ENCODE results near the gene ARFRP1.

The ARFRP1 gene

DNA sequence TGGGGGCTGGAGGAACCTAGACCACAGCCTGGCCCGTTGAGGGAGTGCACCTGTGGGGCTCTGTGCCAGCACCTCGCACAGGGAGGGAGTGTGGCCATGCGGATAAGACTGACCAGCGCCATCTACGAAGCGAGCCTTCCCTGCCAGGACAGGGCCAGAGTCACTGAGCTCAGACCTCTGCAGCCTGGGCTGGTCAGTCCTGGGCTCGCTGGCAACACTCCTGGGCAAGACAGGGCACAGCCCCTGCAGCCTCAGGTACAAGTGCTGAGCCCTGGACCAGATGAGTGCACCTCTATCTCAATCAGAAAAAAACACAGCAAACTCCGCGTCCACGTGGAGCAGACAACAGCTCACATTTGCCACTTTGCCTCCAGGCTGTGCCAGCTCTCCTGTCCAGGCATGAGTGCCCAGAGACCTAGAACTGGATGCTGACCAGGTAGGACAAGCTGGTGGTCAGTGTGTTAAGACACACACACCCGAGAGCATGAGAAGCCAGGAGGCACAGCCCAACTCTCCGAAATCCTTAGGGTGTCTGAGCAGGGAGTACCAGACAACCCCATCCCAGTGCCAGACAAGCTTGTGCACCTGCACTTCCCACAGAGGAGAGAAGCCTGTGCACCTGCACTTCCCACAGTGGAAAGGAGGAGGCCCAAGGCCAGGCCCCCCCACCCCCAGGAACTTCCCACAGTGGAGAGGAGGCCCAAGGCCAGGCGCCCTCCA is 4.9 kb downstream of the ARFRP1 start:
- H3K4me3 ChIP-seq (ENCODE audit: low read depth, low read length) = no peak overlapping the region

- H3K4me3 ChIP-seq (ENCODE audit: low read depth, low read length) = no peak overlapping the region
These were observed 5.6 kb downstream of the ARFRP1 start for GRCh38 chr20:63702036-63702665.

DNA sequence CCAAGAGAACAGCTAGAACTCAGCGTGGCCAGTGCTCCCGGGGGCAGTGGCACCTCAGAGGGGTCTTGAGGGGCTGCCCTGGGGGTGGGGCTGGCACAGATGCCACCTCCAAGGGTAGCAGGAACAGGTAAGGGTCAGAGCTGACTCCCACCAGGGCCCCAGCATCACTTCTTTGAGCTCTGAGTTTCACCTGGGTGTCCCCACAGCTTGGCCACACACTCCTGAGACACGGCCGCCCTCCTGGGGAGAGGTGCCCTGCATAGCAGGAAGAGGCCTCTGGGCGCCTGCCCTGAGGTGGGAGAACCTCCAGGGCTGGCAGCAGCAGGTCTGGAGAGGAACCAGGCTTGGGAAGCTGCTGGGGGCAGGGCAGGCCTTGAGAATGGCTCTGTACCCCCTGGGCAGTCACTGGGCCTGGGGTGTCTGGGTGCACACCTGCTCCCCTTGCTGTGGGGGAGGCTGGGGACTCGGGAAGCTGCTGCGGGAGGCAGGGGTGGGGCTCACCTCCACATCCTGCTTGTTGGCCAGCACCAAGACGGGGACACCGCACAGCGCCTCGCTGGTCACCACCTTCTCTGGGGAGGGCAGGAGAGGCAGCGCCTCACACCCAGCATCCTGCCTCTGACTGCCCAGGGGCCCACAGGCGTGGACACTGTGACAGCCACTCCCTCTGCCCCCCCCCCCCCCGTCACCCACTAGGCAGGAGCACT is 6.3 kb downstream of the ARFRP1 start:
- no peak overlapping the region for H3K4me3 ChIP-seq (ENCODE audit: low read depth, low read length)

DNA sequence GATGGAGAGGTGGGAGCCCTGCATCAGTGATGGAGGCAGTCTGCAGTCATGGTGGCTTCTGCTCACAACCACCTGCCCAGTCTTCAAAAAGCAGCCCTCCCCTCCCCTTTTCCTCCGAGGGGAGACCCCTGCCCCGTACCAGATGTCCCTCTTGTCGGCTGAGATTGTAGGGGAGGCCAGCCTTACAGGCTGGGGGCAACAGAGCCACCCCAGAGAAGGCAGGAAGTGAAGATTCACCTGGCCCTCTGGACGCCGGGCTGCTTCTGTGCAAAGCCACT is 6.8 kb downstream of the ARFRP1 start:
- H3K4me3 ChIP-seq (ENCODE audit: low read depth, low read length) = no peak overlapping the region

GRCh38 chr20:63700199-63701050 is 7.4 kb downstream of the ARFRP1 start:
- H3K4me3 ChIP-seq (ENCODE audit: low read depth, low read length) = no peak overlapping the region

- no peak overlapping the region for H3K4me3 ChIP-seq (ENCODE audit: low read depth, low read length)
These were observed 8.1 kb downstream of the ARFRP1 start for GRCh38 chr20:63699466-63700198.

GRCh38 chr20:63698739-63699465 is 8.9 kb downstream of the ARFRP1 start:
- H3K4me3 ChIP-seq (ENCODE audit: low read depth, low read length) = no peak overlapping the region

DNA sequence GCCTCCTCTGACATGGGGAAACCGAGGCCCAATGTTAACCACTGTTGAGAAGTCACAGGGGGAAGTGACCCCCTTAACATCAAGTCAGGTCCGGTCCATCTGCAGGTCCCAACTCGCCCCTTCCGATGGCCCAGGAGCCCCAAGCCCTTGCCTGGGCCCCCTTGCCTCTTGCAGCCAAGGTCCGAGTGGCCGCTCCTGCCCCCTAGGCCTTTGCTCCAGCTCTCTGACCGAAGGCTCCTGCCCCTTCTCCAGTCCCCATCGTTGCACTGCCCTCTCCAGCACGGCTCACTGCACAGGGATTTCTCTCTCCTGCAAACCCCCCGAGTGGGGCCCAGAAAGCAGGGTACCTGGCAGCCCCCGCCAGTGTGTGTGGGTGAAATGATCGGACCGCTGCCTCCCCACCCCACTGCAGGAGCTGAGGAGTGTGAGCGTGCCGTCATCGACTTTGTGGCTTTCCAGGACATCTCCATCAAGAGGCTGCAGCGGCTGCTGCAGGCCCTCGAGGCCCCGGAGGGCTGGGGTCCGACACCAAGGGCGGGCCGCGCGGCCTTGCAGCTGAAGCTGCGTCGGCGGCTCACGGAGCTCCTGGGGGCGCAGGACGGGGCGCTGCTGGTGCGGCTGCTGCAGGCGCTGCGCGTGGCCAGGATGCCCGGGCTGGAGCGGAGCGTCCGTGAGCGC is 9.8 kb downstream of the ARFRP1 start:
- no peak overlapping the region for H3K4me3 ChIP-seq (ENCODE audit: low read depth, low read length)

- H3K4me3 ChIP-seq (ENCODE audit: low read depth, low read length) = no peak overlapping the region
These were observed 10.4 kb downstream of the ARFRP1 start for GRCh38 chr20:63697357-63697867.

GRCh38 chr20:63696628-63697356 is 11.0 kb downstream of the ARFRP1 start, which contains the start of gene TNFRSF6B:
TNFRSF6B (plus strand) TSS chr20:63696652; CDS start chr20:63696768, 116 bp downstream.
- peak within 1 kb of the TSS; percentile 14 for H3K4me3 ChIP-seq (ENCODE audit: low read depth, low read length)

DNA sequence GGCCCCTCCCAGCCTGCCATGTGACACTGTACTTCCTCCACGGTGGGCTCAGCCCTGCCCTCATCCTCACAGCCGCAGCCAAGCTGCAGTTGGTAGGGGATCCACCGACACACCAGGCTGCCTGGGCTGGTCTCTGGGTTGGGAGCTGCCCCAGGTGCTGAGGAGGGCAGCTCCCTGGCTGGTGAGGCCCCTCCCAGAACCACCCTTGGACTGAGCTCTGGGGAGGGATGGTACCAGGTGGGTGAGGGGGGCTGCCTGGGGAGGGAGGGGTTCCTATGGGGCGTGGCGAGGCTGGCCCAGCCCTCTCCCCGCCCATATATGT is 11.5 kb downstream of the ARFRP1 start:
- no peak overlapping the region for H3K4me3 ChIP-seq (ENCODE audit: low read depth, low read length)

DNA sequence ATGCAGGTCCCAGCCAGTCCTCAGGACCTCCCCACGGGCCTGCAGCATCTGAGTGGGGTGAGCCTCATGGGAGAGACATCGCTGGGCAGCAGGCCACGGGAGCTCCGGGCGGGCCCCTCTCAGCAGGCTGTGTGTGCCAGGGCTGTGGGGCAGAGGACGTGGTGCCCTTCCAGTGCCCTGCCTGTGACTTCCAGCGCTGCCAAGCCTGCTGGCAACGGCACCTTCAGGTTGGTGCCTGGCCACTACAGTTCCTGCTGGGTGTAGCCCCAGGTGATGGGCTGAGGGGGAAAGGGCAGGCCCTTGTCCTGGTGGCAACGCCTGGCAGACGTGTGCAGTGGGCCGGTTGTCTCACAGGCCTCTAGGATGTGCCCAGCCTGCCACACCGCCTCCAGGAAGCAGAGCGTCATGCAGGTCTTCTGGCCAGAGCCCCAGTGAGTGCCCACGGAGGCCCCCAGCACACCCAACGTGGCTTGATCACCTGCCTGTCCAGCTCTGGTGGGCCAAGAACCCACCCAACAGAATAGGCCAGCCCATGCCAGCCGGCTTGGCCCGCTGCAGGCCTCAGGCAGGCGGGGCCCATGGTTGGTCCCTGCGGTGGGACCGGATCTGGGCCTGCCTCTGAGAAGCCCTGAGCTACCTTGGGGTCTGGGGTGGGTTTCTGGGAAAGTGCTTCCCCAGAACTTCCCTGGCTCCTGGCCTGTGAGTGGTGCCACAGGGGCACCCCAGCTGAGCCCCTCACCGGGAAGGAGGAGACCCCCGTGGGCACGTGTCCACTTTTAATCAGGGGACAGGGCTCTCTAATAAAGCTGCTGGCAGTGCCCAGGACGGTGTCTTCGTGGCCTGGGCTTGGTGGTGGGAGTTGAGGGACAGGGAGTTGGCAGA is 12.1 kb downstream of the ARFRP1 start:
- H3K4me3 ChIP-seq (ENCODE audit: low read depth, low read length) = no peak overlapping the region

DNA sequence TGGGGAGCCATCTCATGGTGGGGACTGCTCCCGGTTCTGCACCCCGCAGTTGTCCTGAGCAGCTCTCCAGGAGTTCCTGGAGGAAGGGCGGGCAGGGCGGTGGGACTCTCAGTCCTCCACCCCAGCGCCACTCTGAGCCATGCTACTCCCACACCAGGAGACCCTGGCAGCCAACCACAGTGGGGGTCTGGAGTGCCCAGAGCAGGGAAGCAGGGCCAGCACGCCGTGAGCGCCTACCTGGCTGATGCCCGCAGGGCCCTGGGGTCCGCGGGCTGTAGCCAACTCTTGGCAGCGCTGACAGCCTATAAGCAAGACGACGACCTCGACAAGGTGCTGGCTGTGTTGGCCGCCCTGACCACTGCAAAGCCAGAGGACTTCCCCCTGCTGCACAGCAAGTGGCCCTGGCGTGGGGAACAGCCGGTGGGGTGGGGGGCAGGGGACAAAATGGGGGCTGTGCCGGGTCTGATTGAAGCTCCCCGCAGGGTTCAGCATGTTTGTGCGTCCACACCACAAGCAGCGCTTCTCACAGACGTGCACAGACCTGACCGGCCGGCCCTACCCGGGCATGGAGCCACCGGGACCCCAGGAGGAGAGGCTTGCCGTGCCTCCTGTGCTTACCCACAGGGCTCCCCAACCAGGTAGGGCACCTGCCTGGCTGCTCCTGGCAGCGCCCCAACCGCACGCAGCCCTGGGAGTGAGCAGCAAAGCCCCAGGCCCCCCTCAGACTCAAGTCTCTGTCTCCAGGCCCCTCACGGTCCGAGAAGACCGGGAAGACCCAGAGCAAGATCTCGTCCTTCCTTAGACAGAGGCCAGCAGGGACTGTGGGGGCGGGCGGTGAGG is 13.0 kb downstream of the ARFRP1 start:
- no peak overlapping the region for H3K4me3 ChIP-seq (ENCODE audit: low read depth, low read length)

DNA sequence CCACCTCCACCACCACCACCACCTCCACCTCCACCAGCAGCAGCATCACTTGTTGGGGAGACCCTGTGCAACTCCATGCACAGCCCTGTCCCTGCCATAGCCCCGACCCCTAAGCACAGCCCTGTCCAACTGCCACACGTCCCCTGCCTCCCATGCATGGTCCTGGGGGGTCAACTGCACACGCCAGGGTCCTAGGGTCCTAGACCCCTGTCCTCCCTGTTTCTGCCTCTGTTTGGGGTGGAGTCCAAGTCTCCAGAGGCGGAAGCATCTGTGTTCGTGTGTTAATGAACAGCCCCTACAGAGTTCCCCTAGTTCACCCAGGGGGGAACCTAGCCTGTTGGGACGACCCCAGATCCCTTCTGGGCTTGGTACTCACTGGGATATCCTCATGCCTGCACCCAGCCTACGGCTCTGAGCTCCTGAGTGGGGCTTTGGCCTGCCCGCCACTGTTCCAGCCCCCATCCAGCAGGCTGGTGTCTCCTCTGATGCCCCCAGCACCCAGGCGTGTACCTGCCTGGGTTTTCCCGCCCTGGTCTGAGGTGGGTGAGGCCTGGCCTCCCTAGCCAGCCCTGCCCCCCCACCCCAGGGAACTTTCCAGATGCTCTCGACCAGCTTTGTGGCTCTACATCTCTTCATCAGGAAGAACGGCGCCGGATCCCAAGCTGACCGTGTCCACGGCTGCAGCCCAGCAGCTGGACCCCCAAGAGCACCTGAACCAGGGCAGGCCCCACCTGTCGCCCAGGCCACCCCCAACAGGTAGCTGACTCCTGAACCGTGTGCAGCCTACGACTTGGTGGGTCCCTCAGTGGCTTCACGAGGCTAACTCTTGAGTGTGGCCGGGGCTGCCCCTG is 13.8 kb downstream of the ARFRP1 start:
- H3K4me3 ChIP-seq (ENCODE audit: low read depth, low read length) = no peak overlapping the region

- no peak overlapping the region for H3K4me3 ChIP-seq (ENCODE audit: low read depth, low read length)
These were observed 14.6 kb downstream of the ARFRP1 start for GRCh38 chr20:63693083-63693732.

Data from iPS-11a (cell line).